T47D (cell line): ENCODE measurements around the gene TUBB2B.

Source experiments
- DNase-seq, 2 experiments: peaks; one replicate each; pipeline versions ENCODE4 v3.0.0 to v3.0.0-alpha.2; 2011 to 2012; ENCODE audit warnings: low read depth in 1 of 2, low spot score in 1 of 2
- JUND ChIP-seq: IDR thresholded peaks from 2 replicates; pipeline ENCODE4 v1.6.1; 2012; ENCODE audit warnings: low read depth
- in situ Hi-C: cut with HindIII; loops from 2 replicates; pipeline ENCODE4 v1.10.0; 2016; ENCODE audit warnings: low sequenced_read_pairs, low pct_unique_long_range_greater_than_20kb

TUBB2B gene

DNA sequence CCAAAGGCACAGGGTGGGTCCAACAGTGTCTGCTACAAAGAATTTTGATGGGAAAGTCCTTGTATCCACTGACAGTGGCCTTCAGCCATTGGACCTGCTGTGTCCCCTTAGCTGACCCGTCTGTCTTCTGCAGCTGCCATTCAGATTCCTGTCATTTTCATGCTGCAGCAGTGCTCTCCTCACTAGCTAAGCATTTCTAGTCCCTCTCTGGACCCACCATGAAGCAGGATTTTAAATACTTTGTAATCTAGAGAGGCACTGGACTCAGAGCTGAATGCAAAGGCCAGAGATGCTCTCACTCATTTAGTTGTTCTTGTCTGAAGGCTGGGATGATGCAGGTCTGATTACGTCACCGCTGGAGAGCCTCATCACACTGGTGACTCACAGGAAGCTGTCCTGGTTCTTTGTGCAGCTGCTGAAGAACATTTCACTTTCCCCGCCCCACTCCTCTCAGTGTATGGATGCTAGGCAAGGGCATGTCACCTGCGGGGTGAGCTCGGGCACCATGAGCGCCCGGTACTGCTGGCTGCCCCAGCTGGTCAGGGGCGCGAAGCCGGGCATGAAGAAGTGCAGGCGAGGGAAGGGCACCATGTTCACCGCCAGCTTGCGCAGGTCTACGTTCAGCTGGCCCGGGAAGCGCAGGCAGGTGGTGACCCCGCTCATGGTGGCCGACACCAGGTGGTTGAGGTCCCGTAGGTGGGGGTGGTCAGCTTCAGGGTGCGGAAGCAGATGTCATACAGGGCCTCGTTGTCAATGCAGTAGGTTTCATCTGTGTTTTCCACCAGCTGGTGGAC lies 50.7 kb downstream of the TUBB2B start:
- TF ChIP-seq JUND: no peak
- in situ Hi-C loops: no loop called here
- no peak for DNase-seq

GRCh38 chr6:3175715-3176402 lies 51.6 kb downstream of the TUBB2B start:
- no peak for TF ChIP-seq JUND
- in situ Hi-C loops: no loop called here
- DNase-seq: no peak
